Posterior cingulate gyrus (tissue), 11 donors: ENCODE data around the gene P4HB.

Source experiments
- DNase-seq, 10 donors: peaks; one replicate each; pipeline versions ENCODE4 v3.0.0 to v3.0.0-alpha.2; 2020 to 2021; ENCODE audit warnings: mixed read lengths in 3 of 10
- intact Hi-C: fragments of 100-400 bp; cut with DNase I; formaldehyde crosslinking; loops from one replicate; pipeline ENCODE4 v1.15.1; 2023

Gene P4HB

GRCh38 chr17:81898885-81899284 is 38.5 kb upstream of the P4HB start:
- intact Hi-C loops, result no loop called here
- no peak for DNase-seq

DNA sequence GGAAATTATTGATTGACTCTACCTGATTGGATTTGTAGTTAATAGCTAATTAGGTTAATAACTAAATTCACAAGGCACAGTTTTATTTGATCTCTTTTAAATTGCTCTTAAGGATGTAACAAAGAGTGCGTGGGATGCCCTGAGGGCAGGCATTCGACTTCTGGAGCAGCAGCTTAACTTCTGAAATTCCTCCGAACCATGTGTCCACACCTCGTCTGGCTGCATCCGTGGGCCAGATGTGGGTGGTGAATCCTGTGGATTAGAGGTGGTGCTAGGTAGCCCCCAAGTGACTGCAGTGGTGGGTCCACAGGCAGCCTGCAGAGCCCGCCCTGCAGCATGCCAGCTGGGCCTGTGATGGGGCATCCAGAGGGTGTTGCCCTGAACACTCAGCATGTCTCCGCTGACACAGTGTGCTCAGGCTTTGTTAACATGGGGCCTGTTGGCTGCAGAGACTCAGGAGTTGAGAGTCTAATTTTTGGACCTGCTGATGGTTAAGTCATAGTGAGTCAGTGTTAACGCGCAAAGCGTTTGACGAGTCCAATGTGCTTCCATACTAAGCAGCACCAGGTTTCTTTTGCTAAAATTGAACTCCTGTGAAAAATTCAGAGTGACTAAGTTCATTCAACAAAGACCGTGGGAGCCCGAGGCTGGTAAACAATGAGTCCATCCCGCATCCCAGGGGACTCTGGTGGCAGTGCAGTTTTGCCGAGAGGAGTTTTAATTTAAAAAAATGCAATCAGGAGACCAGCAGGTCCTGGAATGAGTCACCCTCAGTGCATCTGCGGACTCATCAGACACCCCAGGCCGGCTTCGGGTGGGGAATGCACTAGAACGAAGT is 37.9 kb upstream of the P4HB start:
- intact Hi-C loops, result no loop called here

GRCh38 chr17:81895400-81895799 is 35.1 kb upstream of the P4HB start:
- intact Hi-C loops, result no loop called here
- DNase-seq, result no peak

More for the DNA sequence above, 37.9 kb upstream of the P4HB start:
- DNase-seq, result peak in 3 of 10 donors; percentile 63 to 90 (median 85)

DNA sequence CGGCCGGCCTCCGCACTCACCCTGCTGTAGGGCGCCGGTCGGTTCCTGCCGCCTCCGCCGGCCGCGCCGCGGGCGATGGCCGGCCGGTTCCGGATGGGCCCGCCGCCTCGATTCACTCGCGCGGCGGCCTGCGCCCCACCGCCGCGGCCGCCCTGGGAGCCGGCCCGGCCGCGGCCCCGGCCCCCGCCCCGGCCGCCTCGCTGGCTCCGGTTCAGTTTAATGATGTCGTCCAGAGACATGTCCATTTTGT is 30.9 kb upstream of the P4HB start:
- no peak for DNase-seq
- intact Hi-C loops, result no loop called here

DNA sequence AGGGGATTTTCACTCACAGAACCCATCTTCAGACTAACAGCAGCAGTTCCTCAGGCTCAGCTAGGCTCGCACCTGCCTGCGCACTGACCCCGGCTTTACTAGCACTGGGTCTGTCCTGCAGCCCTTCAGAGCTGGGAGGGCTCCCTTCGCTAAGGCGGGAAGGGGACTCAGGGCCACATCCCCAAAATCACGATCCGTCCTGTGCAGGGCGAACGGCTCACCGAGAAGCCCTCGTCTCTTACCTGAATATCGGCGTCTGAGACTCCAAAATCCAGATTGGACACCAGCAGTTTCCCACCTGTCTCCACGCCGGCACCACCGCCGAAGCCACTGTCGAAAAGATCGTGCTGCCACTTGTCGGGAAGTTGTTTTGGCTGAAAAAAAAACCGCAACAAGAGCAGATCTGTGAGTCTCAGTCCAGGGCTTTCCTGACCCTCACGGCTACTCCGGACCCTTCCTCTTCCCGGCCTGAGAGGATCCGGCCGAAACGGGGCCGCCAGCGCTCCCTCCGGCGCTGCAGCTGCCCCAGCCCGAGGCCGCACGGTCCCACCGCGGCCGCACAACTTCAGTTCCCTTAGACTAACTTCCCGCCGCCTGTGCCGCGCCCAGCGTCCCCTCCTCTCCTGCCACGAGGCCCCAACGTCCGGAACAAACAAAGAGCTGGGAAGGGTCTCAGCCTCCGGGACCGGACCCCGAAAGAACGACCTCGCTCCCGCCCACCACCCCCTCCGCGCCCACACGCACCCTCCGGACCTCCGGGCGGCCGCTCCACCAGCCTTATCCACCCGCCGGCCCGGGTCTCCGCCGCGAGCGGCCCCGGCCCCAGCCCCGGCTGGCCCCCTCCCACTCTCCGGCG is 30.3 kb upstream of the P4HB start:
- DNase-seq, result peak in 1 of 10 donors; percentile 80
- intact Hi-C loops, result no loop called here

DNA sequence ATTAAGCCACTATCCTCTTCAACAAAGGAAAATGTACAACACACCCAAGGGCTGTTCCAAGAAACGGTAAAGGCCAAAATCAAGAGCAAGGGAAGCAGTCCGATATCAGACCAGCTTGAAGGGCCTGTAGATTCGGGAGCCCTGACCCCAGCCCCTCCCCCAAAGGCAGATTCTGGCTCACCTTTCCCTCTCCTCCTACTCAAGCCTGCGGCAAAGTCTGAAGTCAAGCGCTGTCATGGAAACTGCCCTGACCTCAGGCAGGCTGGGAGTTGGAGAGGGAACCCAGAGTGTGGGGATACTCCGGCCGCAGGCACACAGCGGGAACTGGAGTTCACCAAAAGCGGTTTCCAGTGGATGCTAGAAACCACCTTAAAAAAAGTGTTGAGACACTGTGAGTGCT is 29.3 kb upstream of the P4HB start:
- DNase-seq, result no peak
- intact Hi-C loops, result no loop called here

DNA sequence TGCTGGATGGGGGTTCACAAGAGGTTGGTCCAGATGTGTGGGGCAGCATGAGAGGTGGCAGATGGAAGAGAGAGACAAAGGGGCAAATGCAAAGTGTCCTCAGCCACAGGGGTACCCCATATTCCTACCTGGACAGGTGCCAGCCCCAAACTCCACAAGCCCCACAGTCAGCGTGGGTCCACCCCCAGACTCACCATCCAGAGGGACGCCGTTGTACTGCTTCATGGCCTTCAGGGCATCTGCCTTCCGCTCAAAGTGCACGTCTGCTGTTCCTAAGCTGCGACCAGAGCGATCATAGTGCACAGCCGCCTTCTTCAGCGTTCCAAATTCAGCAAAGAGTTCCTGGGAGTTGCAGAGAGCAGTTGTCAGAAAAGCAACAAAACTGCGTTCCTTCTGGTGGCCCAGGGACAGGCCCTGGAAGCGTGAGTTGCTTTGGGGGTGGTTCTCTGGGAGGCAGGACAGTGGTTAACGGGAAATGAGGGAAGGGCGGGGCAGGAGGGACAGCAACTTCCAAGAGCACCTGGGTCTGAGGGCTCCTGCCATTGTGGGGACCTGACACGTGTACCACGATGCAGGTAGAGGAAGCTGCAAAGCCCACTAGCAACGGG is 28.8 kb upstream of the P4HB start:
- intact Hi-C loops, result no loop called here
- no peak for DNase-seq

DNA sequence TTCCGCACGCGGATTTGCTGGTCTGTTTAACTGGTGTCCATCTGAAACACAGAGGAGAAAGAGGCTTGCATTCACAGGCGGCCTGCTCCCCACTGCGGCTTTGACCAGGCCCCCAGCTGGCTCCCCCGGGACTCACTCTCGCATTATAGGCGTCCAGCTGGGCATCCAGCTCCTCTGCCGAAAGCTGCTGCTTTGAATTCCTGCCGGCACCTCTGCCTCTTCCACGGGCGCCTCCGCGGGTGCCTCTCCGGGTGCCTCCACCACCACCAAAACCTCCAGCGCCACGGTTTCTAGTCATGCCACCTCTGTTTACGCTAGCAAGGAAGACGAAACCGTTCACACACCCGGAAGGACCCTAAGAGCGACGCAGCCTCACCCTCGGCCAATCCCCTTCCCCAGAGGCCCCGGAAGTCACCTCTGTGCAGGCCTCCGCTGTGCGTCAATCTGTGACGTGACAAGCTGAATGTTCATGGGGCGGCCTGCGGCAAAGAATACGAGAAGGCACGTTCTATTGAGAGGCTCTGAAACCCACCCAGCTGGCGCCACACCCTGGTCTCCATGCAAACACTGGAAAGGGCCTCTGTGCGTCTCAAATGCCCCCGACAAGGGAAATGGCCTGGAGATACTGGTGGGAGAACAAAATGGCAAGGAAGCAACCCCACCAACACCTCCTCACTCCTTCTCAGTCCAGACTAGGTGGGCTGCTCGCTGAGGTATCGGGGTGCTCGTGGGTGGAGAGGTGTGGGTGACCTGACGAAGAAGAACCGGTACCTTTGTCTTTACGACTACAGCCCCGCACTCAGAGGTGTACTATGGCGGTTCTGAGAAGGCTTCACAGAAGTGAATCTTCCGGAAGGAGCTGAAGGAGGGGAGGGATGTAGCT is 28.0 kb upstream of the P4HB start:
- intact Hi-C loops, result no loop called here
- DNase-seq, result no peak

DNA sequence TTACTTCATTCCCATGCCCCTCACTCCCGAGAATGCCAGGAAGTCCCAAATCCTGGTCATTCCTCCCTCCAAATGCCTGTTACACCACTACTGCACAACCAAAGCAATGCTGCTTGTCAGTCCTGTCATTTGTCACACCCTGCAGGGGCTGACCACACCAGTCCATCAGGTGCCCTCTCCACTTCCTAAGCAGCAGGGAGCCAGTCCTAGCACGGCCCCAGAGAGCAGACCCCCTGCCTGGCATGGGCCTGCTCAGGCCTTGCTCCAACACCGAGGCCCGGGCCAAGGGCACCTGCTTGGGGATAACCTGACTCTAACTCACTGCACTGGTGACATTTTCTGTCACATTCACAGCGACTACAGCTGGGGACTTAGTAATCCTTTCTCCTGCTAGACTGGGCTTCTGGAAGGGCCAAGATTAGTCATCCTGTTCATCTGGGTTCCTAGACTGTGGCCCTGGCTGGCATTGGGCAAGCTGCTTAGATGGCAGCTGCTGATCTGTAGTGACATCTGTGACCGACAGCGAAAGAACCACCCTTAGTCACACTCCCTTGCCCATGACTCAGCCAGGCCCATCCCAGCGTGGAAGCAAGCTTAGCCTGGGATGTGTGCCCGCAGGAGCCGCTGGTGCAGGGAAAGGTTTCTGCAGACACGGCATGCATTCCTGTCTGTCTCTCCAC is 25.7 kb upstream of the P4HB start:
- DNase-seq, result peak in 1 of 10 donors; percentile 82
- intact Hi-C loops, result no loop called here

DNA sequence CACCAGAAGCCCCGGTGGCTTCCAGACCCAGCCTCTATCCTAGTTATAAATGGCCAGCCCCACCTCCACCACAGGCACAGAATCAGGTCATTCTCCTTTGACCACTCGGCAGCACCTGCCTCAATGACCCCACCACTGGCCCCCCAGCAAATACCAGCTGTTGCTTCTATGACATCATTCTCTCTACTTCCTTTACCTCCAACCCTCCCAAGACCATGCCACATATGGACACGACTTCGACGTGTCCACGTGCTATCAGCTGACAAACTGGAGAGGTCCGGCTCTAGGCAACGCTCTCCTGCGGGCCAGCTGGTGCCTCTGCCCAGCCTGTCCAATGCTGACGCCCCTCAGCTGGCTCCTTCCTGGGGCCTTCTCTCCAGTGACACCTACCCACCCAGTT is 25.1 kb upstream of the P4HB start:
- intact Hi-C loops, result no loop called here
- DNase-seq, result no peak

DNA sequence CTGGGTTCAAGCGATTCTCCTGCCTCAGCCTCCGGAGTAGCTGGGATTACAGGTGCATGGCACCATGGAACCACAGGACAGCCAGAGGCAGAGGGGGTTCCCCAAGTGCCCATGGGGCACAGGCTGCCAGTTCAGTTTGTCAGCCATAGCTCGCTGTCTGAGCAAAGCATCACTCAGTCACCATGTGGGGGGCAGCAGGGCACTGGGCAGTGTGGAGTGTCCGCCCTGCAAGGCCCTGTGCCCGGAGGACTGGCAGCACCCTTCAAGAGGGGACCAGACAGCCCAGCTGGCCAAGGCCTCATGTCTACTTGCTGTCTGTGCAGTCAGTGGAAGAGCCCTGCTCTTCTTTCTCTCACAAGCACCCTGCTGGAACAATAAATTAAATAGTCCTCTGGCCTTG is 24.6 kb upstream of the P4HB start:
- DNase-seq, result no peak
- intact Hi-C loops, result no loop called here

DNA sequence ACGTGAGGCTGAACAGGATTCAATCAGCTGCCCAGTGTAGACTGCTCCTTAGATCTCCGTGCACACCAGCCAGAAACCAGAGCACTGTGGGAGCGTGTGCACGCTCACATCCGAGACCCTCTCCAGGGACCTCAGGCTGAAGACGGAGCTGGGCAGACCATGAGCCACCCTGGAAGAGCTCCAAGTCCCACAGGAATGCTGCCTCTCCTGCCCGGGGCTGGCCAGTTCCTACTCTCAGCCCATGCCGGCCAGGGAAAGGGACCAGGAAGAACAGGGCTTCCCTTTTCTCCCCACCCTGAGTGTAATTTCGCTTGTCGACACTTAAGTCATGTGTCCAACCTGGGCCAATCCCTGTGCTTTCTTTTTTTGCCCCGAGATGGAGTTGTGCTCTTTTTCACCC is 24.2 kb upstream of the P4HB start:
- intact Hi-C loops, result no loop called here
- no peak for DNase-seq

DNA sequence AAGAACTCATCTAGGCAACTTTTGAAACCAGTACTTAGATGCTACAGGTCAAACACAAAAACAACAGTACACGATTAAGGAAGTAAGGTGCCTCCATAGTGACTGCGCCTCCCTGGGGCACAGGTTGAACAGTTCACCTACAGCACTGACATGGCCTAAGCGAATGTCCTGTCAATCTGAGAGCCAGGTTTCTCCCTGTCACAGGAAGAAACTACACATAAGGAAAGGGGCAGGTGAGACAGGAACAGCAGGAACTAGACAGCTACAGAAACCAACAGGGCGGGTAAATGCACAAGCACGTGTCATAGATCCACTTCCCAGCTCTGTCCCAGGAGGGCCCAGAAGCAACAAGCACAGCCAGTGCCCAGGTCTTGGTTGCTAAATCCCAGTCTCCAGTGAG is 18.8 kb upstream of the P4HB start:
- DNase-seq, result no peak
- intact Hi-C loops, result no loop called here

DNA sequence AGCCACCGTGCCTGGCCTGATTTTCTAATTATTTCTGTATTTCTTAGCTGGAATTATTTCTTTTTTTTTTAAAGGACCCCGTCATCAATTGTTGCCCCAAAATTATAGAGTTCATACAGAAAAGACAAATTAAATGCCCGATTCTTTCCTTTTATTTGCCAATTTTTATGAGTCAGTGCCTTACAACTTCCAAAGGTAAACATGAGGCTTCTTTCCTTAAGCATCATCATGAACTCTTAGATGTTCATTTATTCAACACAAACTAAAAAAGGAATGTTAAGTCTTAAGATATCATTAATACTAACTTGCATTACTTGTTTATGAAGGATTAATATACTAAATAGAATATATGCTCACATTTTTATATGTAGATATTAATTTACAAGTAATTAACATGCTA is 18.0 kb upstream of the P4HB start:
- intact Hi-C loops, result no loop called here
- DNase-seq, result no peak

DNA sequence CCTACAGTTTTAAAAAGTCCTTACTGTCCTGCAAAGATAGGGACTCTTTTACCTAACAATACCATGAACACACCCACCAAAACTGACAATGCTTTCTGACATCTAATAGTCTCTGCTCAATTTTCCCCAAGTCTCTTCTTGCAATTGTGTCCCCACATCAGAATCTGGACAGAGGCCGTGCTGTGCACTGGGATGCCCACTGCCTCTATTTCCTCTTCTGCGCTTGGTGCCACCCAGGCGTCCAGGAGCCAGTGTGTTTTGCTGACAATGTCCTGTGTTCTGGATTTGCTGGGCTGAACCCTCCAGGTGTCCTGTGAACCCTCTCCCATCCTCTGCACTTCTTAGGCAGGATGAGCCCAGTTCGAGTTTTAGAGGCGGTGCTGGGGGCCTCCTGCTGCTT is 17.2 kb upstream of the P4HB start:
- no peak for DNase-seq
- intact Hi-C loops, result no loop called here

DNA sequence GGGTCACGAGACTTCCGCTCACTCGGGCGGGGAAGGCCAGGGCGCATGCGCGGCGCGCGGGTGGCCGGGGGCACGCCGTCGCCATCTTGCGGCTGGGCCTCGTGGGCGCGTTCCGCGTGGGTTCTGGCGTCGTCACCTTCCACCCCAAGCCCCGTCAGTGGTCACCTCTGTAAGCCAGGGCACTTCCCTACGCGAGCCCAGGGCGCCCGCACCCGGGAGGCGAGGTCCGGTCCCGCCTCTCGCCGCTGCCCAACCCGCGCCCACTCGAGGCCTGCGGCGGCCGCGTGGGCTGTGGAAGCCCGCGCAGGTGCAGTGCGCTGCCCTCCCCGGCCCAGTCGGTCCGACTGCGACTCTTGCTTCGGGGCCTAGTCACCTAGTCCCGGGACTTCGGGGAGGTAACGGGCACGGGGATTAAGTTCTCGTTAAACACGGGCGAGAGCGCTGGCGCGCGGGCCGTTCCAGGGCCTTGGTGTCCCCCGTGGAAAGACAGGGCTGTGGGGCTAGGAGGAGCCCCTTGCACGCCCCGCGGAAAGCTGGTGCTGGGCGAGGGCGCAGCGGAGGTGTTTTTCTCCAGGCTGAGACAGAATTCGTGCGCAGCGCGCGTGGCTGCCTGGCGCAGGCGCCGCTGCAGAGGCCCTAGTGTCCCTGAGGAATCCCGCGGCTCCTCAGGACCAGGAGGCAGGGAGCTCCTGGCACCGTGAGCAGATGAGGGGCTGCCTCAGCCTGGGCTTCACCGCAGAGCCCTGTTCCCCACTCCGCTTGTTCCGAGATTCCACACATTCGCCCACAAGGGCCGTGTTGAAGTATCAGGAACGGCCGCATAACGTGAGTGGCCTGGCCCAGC is 11.3 kb upstream of the P4HB start:
- intact Hi-C loops, result no loop called here
- peak; percentile 84 to 98 (median 91) for DNase-seq

DNA sequence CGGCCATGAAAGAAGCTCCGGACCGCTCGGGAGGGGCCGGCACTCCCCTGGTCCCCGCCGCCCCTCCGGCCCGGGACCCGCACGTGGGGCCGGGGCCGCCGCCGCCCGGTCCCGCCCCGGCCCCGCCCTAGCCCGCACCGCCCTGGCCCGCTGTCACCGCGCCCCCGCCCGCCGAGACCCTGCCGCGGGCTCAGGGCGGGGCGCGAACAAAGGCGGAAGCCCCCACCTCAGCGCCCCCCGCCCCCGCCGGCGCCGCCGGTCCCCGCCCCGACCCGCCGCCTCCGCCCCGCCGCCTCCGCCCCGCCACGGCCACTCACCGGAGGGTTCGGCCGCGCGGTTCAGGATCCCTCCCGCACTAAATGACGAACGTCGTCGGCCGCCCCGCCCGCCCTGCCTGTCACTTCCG is 10.6 kb upstream of the P4HB start, which contains the start of gene ARHGDIA:
Gene ARHGDIA (minus strand): TSS at position 357 of the 406 bp plus-strand sequence. CDS start 1,407 bp downstream, outside the sequence.
- intact Hi-C loops, result no loop called here
- no peak for DNase-seq

DNA sequence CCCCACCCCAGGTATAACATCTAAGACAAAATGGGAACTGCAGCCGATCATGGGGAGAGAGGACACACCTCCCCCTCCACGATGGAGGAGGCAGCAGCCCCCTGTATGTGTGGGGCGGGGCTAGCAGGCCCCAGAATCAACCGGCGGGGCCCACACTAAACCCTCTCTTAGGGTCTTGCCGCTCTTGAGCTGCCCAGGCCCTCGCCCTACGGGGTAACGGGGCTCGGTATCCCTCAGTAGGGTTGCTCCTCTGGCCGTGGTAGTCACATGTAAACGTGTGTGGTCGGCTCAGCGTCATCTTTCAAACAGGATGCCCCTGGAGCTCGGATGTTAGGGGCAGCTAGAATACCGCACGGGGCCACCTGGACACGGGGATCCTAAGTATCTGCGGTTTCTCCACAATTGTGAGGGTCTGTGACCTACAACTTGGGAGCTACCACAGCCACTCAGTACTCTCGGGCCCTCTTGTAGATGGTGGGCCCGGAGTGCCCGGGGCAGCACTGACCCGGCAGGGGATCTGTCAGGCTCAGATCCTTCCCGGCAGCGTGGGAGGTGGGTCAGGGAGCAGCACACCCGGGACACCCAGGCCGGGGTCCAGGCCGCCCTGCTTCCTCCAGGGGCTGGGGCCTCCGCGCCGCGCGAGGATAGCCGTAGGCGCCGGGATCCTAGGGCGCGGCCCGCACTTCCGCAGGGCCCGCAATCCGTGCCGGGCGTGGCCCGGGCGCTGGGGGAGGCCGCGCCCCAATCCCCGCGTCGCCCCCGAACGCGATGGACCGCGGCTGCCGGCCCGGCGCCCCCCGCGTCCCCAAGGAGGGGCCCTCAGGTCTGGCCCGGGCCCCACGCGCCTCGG is 10.0 kb upstream of the P4HB start:
- intact Hi-C loops, result no loop called here
- DNase-seq, result peak in 1 of 10 donors; percentile 77
